DMS79 treated with DMSO at 0.1 percent for 48 hours (cell line): Measurements from ENCODE around the gene STIP1.
A peak's percentile ranks its signal among the peaks of the same experiment; 100 is the strongest.

Experiments used
- DNase-seq: peaks from one replicate; lab custom pipeline; 2025; lab: John Stamatoyannopoulos, UW

STIP1 gene

DNA sequence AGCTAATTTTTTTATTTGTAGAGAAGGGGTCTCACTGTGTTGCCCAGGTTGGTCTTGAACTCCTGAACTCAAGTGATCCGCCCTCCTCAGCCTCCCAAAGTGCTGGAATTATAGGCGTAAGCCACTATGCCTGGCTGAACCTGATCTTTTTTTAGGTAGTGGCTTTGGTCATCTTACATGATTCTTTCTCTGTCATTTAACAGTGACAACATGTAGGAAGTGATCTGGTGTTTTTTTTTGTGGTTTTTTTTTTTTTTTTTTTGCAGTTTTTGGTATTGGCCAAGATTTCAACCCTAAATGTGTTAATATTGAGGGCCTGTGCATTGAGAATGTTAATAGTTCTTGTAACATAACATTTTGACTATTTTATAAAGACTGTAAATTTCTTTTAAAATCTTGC lies 12.5 kb downstream of the STIP1 start:
- no peak for DNase-seq

DNA sequence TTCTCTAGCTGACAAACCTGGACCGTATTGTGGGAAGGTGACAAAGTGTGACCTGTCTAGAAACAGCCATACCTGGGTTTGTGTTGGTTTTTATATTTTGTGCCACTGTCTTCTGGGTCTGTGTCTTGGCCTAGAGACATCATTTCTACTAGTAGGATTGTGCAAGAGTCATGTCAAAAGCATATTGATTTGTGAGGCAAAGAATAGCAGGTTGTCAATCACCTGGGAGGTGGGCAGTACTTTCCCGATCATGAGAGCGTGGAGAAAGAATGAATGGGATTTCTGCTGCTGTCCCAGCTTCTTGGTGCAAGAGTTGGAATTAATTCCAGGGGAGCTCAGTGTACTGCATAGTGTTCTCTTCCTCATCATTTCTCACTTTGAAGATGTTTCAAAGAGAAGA lies 15.6 kb downstream of the STIP1 start:
- DNase-seq, result no peak

DNA sequence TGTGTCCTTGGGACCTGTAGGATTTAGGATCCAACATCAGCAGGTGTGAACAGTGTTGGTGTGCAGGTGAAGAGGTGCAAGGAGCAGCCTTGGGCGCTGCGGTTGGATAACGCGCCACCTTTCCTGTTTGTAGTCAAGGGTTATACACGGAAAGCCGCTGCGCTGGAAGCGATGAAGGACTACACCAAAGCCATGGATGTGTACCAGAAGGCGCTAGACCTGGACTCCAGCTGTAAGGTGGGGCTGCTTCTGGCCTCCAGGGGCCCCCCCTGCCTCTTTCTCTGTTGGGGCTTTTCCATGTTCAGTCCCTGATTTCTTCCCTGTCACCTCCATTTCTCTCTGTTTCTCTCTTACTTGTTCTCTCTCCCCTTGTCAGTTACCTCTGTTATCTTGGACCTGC lies 17.0 kb downstream of the STIP1 start:
- DNase-seq, result no peak

DNA sequence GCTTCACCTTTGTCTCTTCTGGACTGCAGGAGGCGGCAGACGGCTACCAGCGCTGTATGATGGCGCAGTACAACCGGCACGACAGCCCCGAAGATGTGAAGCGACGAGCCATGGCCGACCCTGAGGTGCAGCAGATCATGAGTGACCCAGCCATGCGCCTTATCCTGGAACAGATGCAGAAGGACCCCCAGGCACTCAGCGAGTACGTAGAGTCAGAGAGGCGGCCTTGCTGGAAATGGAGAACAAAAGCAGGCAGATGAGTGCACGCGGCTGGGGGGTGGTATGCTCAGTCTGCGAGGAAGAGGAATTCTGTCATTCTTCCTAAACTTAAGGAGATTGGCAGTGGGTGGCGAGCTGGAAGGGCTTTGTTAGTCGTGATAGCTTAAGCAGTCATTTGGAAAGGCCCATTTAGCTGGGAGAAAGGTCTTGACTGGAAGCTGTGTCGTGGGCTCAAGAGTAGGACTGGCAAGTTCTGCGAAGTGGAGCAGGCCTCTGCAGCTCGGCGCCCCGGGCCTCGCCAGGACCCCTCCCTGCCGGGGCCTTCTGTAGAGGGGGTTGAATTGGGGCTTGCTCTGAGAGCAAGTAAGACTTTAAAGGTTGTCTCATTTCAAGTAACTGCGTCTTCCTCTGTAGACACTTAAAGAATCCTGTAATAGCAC lies 17.6 kb downstream of the STIP1 start:
- DNase-seq, result no peak

DNA sequence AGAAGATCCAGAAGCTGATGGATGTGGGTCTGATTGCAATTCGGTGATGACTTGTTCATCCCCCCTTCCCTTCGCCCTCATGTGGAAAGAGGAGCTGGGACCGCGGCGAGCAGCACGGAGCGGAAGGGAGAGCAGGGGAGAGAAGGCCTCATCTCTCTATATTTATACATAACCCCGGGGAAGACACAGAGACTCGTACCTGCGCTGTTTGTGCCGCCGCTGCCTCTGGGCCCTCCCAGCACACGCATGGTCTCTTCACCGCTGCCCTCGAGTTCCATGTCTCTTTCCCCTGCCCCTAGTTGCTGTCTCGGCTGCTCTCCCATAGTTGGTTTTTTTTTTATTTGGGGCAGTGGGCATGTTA lies 18.1 kb downstream of the STIP1 start:
- DNase-seq, result no peak

DNA sequence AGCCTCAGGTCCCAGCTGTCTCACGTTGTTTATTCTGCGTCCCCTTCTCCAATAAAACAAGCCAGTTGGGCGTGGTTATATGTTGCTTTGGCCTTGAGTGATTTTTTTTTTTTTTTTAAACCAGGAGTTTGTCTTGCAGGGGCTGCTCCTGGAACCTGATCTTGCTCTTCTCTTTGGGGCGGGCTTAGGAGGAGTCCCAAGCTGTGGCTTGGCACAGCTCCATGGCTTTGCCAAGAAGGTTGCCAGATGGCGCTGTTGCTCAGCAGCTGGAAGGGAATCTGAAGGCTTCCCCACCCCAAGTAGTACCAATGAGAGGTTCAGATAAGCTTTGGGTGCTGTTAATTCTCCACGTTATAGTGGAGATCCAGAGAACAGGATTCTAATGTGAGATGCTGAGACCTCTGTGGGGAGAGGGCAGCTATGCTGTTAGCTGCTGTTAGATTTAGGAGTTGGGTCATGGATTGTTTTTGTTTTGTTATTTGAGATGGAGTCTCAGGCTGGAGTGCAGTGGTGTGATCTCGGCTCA lies 18.6 kb downstream of the STIP1 start:
- peak; percentile 97 for DNase-seq

DNA sequence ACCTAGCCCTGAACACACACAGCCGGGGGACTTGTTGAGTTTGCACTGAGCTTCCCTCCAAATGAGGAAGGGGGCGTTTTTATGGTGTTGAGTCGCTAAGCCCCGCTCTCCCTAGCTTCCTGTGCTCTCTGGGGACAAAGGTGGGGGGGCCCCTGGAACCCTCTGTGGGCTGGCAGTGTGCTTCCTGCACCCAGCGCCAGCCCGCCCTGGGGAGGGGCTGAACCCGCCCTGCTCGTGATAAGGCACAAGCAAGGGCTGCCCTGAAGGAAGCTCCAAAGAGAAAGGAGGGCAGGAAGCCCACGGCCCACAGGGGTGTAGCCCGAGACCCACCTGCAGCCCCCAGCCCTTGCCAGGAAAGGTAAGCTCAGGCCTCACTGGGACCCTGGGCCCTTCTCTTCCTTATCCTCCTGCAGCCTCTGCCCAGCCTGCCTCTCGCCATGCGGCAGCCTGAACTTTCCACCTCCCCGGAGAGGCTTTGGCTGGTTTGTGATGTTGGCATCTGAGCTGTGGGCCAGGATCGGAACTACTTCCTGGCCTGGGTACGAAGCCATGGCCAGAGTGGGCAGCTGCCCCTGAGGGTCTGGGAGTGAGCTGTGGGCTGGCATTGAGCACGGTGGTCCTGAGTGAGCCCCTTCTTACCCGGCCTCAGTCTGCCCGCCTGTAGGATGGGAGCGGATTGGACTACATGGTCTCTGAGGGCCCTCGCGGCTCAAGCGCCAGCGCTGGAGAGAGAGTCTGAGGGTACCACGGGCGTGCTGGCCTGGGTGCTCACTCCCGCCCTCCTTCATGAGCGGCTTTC lies 20.7 kb downstream of the STIP1 start, which contains the start of gene FERMT3:
Gene FERMT3 (plus strand): TSS at position 265 of the 799 bp plus-strand sequence. CDS start 644 bp downstream, outside the sequence.
- DNase-seq, result no peak

DNA sequence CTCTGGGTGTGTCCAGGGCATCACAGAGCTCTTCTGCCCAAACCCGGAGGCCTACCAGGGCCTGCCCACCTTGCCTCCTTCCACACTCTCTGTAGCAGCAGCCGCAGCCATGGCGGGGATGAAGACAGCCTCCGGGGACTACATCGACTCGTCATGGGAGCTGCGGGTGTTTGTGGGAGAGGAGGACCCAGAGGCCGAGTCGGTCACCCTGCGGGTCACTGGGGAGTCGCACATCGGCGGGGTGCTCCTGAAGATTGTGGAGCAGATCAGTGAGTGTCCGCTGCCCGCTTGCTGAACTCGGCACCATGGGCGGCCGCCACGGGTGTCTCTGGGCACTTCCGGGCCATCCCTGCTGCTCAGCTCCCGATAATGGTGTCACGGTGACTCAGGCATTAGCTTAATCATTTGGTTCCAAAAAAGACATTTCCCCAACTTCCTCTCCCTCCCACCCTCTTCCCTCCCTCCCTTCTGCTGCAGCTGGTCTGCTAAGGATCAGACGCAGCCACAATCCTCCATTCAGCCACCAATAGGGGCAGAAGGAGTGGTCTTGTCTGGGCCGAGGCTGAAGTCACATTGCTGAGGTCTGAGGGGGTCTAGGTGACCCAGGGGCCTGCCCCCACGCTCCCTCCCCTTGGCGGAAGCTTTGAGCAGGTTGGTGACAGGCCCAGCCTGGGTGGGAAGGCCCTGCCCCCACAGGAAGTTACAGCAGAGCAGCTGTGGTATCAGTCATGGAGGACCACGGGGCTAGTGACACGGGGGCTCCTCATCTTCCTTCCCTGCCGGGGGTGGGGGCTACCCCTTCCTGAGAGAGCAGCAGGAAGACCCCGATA lies 21.5 kb downstream of the STIP1 start:
- DNase-seq, result no peak

DNA sequence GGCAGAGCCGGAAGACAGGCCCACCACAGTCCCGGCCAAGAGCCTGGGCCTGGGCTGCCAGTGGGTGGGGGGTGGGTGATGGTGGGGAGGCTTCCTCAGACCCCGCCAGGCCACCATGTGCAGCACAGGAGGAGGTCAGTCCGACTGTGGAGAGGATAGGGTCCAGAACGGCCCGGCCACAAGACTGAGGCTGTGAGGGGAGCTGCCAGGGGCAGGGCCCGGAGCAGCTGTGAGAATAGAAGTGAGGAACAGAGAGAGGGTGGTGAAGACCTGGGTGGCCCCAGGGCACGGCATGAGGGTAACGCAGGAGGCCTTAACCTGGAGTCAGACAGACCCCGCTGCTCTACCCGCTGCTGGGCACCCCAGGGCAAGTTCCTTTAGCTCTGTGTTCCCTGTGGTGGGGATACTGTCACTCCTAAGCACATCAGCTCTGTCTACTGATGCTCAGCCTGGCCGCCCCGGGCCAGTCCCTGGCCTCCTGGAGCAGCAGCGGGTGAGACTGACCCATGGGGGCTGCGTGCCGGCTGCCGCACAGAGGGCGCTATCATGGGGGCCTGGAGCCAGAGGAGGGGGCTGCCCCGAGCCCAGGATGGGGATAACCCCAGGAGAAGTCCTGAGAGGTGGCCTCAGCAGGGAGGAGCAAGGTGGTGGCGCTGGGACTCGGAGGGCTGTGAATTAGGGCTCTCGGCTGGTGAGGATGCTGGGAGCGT lies 22.3 kb downstream of the STIP1 start:
- DNase-seq, result no peak

DNA sequence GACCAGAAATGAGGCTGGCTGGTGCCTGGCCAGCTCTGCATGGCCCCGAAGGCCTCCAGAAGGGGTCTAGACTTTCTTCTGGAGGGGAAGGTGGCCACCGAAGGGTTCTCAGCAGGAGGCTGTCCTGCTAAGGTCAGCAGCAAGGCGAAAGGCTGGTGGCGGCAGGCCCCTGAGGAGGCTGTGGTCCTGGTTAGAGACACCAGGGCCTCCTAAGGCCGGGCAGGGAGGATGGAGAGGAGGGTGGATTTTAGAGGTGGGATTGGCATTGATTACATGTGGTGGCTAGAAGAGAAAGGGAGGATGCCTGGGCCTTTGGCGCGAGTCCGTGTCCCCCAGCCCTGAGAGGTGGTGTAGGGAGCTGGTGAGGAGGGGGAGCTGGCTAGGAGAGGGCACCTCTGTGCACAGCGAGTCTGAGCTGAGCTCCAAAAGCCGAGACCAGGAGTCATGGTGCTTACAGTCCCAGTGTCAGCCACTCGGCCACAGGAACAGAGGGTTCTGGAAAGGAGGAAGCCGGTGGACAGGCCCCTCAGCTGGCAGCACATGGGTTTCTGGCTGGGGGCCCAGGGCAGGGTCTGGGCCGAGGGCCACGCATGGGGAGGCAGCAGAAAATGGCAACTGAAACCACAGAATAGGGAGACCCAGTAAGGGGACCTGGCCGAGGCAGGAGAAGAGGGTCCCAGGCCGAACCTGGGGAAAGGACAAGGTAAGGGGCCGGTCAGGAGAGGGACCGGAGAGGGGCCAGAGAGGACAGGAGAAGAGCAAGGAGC lies 23.0 kb downstream of the STIP1 start:
- DNase-seq, result no peak

DNA sequence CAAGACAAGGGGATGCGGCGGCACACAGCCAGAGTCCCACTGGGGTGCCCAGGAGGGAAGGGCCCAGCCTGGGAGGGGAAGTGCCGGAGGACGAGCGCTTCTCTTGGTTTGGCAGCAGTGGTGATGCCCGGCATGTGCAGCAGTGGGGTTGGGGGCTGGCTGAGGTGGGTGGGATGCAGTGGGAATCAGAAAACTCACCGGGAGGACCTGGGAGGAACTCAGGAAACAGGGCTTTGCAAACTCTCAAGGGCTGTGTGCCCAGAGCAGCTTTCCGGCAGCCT lies 23.5 kb downstream of the STIP1 start:
- no peak for DNase-seq

DNA sequence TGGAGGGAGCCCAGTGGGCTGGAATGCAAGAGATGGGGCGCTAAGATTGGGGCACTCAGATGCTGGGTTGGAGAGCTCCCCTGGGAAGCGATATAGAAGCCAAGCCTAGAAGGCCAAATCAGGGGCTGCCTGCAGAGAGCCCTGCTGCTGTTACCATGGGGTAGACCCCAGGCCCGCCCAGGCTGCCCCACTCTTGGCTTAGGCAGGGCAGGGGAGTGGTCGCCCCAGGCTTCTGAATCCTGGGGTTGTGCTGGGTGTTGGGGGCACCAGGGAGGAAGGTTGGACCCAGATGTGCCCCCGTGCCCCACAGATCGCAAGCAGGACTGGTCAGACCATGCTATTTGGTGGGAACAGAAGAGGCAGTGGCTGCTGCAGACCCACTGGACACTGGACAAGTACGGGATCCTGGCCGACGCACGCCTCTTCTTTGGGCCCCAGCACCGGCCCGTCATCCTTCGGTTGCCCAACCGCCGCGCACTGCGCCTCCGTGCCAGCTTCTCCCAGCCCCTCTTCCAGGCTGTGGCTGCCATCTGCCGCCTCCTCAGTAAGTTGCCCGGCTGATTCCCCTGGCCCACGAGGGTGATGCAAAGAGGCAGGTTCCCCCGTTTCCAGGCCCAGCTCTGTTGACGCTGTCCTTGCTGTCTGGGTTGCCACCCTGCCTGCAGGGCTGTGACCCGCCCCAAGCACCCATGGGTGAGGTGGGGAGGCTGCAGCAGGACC lies 24.5 kb downstream of the STIP1 start:
- no peak for DNase-seq

DNA sequence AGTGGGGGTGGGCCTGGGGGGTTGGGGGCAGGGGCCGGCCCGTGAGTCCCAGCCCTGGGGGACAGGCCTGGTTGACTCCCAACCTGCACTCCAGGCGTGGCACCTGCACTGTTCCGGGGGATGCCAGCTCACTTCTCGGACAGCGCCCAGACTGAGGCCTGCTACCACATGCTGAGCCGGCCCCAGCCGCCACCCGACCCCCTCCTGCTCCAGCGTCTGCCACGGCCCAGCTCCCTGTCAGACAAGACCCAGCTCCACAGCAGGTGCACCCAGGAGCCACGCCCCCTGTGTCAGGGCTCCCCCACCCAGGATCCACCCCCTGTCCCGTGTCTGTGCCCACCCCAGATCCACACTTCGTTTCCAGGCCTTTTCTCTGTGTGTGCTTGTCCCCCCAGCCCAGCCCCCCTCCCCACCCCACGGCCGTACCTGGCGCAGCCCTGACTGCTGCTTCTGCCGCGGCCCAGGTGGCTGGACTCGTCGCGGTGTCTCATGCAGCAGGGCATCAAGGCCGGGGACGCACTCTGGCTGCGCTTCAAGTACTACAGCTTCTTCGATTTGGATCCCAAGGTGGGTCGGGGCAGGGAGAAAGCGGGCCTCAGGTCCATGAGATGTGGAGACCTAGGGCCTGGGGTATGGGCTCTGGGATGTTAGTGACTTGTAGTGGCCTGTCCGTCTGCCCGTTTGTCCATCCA lies 25.4 kb downstream of the STIP1 start:
- no peak for DNase-seq

DNA sequence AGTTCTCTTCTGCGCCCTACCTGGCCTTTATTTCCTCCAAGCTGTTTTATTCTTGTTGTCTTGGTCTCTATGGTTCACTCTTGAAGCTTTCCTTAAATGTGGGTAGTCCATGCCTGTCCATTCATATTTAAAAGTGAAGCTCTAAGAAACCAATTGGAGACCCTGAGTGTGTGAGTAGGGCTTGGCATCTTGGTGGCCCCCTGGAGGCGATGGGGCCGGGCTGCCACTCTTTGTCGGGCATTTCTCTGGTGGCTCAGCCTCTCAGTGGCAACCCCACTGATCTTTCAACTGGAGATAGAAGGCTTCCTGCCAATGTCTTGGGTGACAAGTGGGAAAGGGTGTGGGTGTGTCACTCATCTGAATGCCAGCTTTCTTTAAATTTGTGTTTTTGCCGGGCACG lies 30.9 kb downstream of the STIP1 start:
- DNase-seq, result no peak

DNA sequence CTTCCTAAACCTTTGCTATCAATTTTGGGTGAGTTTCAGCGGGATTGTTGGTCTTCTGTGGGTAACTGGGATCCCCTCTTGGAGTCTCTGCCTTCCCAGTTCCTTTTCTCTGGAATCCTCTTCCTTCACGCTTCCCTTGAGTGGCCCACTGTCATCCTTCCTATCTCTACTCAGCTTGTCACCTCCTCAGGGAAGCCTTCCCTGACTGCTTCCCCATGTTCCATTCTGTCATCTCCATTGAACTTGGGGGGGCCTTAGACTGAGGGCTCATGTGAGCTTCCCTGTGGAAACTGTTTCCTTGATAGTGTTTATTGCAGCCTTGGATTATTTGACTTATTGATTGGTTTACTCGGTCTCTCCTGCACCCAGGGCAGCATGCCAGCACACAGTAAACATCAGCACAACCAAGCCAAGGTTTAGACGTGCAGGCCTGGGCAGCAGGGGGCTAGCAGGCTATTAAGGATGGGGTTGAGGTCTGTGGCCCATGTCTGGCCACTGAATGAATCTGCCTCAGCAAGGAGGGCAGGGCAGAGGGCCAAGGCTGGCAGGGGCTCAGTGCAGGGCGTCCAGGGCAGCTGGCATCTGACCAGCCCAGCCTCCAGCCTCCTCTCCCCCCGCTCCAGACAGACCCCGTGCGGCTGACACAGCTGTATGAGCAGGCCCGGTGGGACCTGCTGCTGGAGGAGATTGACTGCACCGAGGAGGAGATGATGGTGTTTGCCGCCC lies 32.8 kb downstream of the STIP1 start:
- DNase-seq, result no peak

DNA sequence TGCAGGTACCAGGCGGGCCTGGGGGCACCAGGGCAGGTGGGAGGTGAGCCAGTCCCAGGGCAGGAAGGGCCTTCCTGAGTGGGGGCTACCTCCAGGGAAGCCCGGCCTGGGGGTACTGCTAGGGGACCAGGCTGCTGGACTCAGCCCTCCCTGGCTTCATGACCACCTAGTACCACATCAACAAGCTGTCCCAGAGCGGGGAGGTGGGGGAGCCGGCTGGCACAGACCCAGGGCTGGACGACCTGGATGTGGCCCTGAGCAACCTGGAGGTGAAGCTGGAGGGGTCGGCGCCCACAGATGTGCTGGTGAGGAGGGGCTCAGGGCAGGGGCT lies 33.3 kb downstream of the STIP1 start:
- DNase-seq, result no peak

DNA sequence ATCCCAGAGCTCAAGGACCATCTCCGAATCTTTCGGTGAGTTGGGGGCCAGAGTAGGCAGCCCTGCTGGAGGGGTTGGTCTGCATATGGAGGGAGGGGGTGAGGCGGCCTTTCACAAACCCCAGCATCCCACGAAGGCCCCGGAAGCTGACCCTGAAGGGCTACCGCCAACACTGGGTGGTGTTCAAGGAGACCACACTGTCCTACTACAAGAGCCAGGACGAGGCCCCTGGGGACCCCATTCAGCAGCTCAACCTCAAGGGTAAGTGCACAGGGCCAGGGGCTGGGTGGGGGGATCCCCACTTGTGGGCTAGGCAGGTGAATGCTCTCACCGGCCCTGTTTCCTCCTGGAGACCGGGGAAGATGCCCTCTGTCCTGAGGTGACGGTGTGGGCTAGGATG lies 33.8 kb downstream of the STIP1 start:
- DNase-seq, result no peak

DNA sequence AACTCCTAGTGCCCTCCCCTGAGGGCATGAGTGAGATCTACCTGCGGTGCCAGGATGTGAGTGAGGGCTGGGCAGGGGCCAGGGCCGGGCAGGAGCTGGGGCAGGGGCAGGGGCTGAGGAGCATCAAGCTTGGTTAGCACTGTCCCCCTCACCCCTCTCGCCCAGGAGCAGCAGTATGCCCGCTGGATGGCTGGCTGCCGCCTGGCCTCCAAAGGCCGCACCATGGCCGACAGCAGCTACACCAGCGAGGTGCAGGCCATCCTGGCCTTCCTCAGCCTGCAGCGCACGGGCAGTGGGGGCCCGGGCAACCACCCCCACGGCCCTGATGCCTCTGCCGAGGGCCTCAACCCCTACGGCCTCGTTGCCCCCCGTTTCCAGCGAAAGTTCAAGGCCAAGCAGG lies 34.3 kb downstream of the STIP1 start:
- DNase-seq, result no peak

DNA sequence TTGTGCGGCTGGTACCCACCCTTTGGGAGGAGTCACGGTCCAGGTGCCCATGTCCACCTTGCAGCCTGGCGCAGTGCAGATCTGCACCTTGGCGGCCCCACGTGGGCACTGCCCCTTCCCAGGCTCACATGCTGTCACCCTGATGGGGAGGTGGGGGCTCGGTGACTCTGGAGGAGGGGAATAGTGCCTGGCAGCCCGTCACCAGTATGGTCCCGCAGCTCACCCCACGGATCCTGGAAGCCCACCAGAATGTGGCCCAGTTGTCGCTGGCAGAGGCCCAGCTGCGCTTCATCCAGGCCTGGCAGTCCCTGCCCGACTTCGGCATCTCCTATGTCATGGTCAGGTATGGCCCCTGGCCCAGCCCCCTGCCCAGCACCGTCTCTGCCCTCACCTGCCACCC lies 34.8 kb downstream of the STIP1 start:
- no peak for DNase-seq

DNA sequence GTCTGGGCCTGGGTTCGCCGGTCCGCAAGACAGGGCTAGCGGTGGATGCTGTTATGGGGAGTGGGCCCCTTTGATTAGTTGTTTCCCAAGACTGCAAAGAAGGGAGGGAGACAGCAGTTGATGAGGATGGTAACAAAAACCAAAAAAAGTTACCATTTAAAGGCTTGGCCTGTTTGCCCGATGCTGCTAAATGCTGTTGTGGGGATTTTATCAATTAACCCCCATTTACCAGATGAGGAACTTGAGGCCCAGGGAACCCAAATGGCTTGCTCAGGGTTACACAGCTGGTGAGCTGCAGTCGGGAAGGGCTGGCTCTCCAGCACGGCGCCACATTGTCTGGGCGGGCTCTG lies 36.7 kb downstream of the STIP1 start:
- DNase-seq, result peak; percentile 29
